Pancreas (tissue), 10 donors: ENCODE data around the gene NPEPL1. TPM values are rescaled to one million over a fixed set of nuclear protein-coding genes. Genes with fewer than 3 reads are reported as not detected.

ENCODE experiments used
- ATAC-seq, 4 donors: fragments of 200-7000 bp; cut with Tn5 transposase; one replicate each; pipeline versions ENCODE4 v1.8.0 to v1.9.1; 2020; ENCODE audit warnings: mild to moderate bottlenecking in 4 of 4, moderate library complexity in 4 of 4
- DNase-seq, 6 donors: peaks; one replicate each; pipeline ENCODE4 v3.0.0-alpha.2; 2020
- FAIRE-seq: peaks from 2 replicates; lab custom pipeline; 2012; peaks lifted over from hg19 to GRCh38; lab: Jason Lieb, UNC
- H3K27ac ChIP-seq, 4 donors: fragments of 200-600 bp; sonication (generic); 1 replicate in 3 of 4; 2 replicates in 1 of 4; pipeline versions ENCODE4 v1.5.0 to v1.8.0; 2020
- H3K27me3 ChIP-seq, 4 donors: fragments of 200-600 bp; one replicate each; pipeline ENCODE4 v1.8.0; 2021
- H3K36me3 ChIP-seq, 3 donors: fragments of 200-600 bp; sonication (generic) in 1 of 3; one replicate each; pipeline versions ENCODE4 v1.5.0 to v1.8.0; 2020 to 2021
- H3K4me1 ChIP-seq, 3 donors: fragments of 200-600 bp; one replicate each; pipeline ENCODE4 v1.8.0; 2021
- H3K4me3 ChIP-seq, 4 donors: fragments of 200-600 bp; sonication (generic) in 2 of 4; one replicate each; pipeline versions ENCODE4 v1.5.0 to v1.8.0; 2020 to 2021
- H3K9me3 ChIP-seq, 4 donors: fragments of 200-600 bp; one replicate each; pipeline ENCODE4 v1.8.0; 2021
- WGBS, 2 donors: extraction: QIAGEN DNeasy Blood & Tissue Kit; methylation state at CpG; one replicate each; pipeline ENCODE4 v1.1.7; 2013; 5-methylcytosine and 5-hydroxymethylcytosine counted together
- intact Hi-C, 3 donors: fragments of 100-400 bp; cut with DNase I; formaldehyde crosslinking; loops; one replicate each; pipeline versions ENCODE4 v1.11.1 to v1.14.2; 2022
- polyA plus RNA-seq, 2 donors: library from polyadenylated mRNA; stranded (reverse); fragments of 200-250 nt; gene quantifications; one replicate each; pipeline ENCODE4 v1.2.3, GENCODE V29; 2013
- total RNA-seq, 6 donors: library from RNA; stranded (reverse); fragmentation: NEBNext Ultra II Directional in 4 of 6; extraction: Animal tissue kit (Norgen Biotek cat#: 25700) in 4 of 6; gene quantifications; one replicate each; pipeline versions ENCODE4 v1.2.1 to v1.2.4, GENCODE V29; 2021 to 2023
- TF ChIP-seq, protein P1 (sequence below), 4 donors: fragments of 200-600 bp; sonication (generic) in 3 of 4; IDR thresholded peaks; one replicate each; pipeline versions ENCODE4 v1.5.0 to v1.8.0; 2021; ENCODE audit warnings: antibody characterized with exemption in 4 of 4
- donor health status: healthy with polysubstance abuse.
- donor health status: DM: no; HTN: no; CAD: no; lungs with moderate emphysema.
- donor health status: DM: no; HTN: no; CAD: no.
- donor health status: control.
- donor health status: control.
- donor health status: Bipolar disorder and iron deficiency.
- donor health status: DM: yes; HTN: yes; CAD: no.
- donor health status: DM: no; HTN: no; CAD: no.
- donor health status: DM: no; HTN: no; CAD: no.
- donor health status: DM: yes; HTN: yes; CAD: no.

NPEPL1 gene
- total and polyA plus RNA-seq, 8 donors: 12.4 to 77.8 (median 18.0) TPM

DNA sequence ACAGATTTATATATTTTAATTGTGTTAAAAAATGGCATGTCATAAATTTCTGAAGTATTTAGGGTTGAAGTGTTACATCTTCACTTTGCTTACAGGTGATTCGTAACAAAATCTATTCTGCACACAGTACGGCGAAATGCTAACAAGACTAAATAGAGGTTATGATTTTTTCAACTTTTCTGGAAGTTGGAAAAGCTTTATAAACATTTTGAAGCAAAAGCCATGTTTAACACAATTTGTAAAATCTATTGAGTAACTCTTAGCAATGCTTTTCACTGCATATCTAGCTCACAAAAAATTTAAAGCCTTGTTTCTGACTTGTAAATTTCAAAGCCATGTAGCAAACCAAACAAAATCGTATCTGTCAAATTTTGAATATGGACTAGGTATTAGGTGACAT lies 38.3 kb upstream of the NPEPL1 start:
- DNase-seq (no peak), ATAC-seq (no peak), FAIRE-seq (no peak)
- TF ChIP-seq, protein P1, sequence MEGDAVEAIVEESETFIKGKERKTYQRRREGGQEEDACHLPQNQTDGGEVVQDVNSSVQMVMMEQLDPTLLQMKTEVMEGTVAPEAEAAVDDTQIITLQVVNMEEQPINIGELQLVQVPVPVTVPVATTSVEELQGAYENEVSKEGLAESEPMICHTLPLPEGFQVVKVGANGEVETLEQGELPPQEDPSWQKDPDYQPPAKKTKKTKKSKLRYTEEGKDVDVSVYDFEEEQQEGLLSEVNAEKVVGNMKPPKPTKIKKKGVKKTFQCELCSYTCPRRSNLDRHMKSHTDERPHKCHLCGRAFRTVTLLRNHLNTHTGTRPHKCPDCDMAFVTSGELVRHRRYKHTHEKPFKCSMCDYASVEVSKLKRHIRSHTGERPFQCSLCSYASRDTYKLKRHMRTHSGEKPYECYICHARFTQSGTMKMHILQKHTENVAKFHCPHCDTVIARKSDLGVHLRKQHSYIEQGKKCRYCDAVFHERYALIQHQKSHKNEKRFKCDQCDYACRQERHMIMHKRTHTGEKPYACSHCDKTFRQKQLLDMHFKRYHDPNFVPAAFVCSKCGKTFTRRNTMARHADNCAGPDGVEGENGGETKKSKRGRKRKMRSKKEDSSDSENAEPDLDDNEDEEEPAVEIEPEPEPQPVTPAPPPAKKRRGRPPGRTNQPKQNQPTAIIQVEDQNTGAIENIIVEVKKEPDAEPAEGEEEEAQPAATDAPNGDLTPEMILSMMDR (IDR thresholded peaks at IDR 0.05): no peak
- Histone ChIP-seq H3K27ac (no peak overlapping the region), H3K4me3 (no peak overlapping the region), H3K4me1 (peaks cover 38 to 52% (median 42%) of the 10 kb centered on the region in 3 donors), H3K27me3 (no peaks in the 10 kb centered on the region), H3K36me3 (no peaks in the 10 kb centered on the region), H3K9me3 (no peaks in the 10 kb centered on the region)
- 73 to 84% methylated on average over 4 of the region's 4 CpGs for WGBS, 2 donors
- intact Hi-C loops: no loop called here

DNA sequence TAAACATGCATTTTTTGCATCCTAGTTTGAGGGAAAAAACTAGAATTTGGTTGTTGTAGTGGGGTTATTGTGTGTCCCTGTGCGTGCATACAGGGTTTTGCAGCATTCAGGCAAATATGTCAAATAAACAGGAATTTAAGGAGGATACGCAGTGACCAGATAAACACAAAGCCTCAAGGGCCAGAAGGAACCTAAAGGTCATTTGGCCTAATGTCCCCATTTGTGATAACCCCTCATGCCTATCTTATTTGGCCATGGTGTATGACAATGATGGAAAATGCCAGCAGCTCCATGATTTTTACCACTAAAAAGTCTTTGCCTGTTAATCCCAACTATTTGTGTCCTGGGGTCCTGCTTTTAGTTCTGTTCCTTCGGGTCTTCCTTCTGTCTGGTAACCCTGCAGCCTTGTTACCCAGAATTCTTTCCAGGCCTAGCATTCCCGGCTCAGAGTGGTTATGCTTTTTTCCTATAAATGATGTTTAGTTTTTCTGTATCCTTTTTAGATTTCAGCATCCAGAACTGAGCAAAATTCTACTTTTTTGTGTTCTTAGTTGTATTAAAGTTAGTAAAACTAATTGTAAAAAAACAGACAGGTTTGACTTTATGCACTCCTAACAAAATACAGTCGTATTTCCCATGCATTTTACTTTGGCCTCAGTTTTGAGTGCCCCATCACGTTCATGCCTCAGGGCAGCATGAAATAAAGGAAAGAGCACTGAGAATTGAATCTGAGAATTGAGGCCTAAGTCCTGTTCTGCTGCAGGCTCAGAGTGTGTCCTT lies 37.1 kb upstream of the NPEPL1 start:
- 63 to 72% methylated on average over 6 of the region's 6 CpGs for WGBS, 2 donors
- DNase-seq: peak in 1 of 6 donors; percentile 1
- H3K27ac ChIP-seq: no peak overlapping the region
- TF ChIP-seq, protein P1 (IDR thresholded peaks at IDR 0.05): no peak
- no peaks in the 10 kb centered on the region for H3K27me3 ChIP-seq
- FAIRE-seq: no peak
- no peak overlapping the region for H3K4me3 ChIP-seq
- H3K4me1 ChIP-seq: peaks cover 38 to 52% (median 42%) of the 10 kb centered on the region in 3 donors
- intact Hi-C loops: no loop called here
- no peaks in the 10 kb centered on the region for H3K9me3 ChIP-seq
- no peak for ATAC-seq
- H3K36me3 ChIP-seq: no peaks in the 10 kb centered on the region

DNA sequence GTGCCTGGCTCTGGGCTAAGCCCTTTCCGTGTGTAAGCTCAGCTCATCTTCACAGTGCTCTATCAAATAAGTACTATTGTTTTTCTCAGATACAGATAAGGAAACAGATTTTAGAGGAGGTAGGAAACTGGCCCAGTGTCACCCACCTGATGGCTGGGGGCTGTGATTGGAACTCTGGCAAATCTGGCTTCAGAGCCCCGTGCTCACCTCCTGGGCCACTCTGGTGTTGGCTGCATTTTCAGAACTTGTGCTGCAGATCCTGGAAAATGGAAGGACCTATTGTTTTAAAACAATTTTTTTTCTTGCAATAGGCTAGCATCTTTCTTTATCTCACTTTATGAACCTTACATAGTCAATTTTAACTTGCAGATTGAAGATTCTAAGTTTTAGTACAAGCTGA lies 35.8 kb upstream of the NPEPL1 start:
- Histone ChIP-seq H3K4me3 (no peak overlapping the region), H3K4me1 (peaks cover 38 to 52% (median 42%) of the 10 kb centered on the region in 3 donors), H3K27ac (peak overlapping the region in 1 of 4 donors; percentile 5), H3K9me3 (no peaks in the 10 kb centered on the region), H3K27me3 (no peaks in the 10 kb centered on the region), H3K36me3 (peaks cover 0 to 4% (median 0%) of the 10 kb centered on the region in 3 donors)
- FAIRE-seq (no peak), DNase-seq (peak in 1 of 6 donors; percentile 1), ATAC-seq (no peak)
- intact Hi-C loops: no loop called here
- TF ChIP-seq, protein P1 (IDR thresholded peaks at IDR 0.05): no peak
- 33 to 45% methylated on average over 2 of the region's 2 CpGs for WGBS, 2 donors

DNA sequence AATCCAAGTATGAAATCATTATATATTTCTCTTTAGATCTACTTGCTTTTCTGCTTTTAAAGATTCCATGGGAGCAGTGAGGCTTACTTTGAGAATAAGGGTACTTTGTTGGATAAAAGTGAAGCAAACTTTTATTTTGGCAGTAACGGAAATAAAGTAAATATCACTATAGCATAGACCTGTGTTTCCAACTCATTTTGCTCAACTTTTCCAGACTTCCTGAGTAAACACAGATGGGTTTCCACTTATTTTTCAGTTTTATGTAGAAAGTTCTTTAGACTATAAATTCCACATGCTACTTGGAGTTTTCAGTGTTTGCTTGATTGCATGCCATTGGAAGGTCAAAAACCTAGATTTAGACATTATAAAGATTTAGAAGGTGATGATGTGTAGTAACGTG lies 35.3 kb upstream of the NPEPL1 start:
- TF ChIP-seq, protein P1 (IDR thresholded peaks at IDR 0.05): no peak
- Histone ChIP-seq H3K9me3 (no peaks in the 10 kb centered on the region), H3K4me3 (no peak overlapping the region), H3K4me1 (peaks cover 38 to 52% (median 42%) of the 10 kb centered on the region in 3 donors), H3K27me3 (no peaks in the 10 kb centered on the region), H3K27ac (peak overlapping the region in 1 of 4 donors; percentile 5), H3K36me3 (peaks cover 0 to 4% (median 0%) of the 10 kb centered on the region in 3 donors)
- WGBS, 2 donors: 45 to 49% methylated on average over 2 of the region's 2 CpGs
- no peak for ATAC-seq
- no peak for DNase-seq
- no peak for FAIRE-seq
- intact Hi-C loops: no loop called here

DNA sequence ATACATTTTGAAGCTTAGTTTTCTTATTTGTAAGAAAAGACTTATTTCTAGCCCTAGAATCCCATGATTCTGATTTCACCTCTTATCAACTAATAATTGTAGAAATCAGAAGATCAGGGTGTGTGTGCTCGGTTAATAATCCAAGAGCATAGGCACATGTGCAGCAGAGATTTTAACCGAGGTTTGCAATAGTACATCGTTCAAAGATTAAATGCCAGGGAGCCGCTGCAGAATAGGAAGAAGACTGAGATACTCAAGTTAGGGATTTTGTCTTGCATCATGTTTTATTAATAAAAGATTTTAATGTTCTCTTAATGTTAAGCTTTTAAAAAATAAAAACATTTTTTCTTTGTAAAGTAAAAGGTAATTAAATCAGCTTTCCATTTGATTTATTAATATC lies 34.6 kb upstream of the NPEPL1 start:
- Histone ChIP-seq H3K9me3 (no peaks in the 10 kb centered on the region), H3K27ac (no peak overlapping the region), H3K4me1 (peaks cover 37 to 52% (median 42%) of the 10 kb centered on the region in 3 donors), H3K4me3 (no peak overlapping the region), H3K36me3 (peaks cover 0 to 4% (median 0%) of the 10 kb centered on the region in 3 donors), H3K27me3 (no peaks in the 10 kb centered on the region)
- intact Hi-C loops: no loop called here
- DNase-seq (peak in 1 of 6 donors; percentile 0), ATAC-seq (no peak), FAIRE-seq (no peak)
- 25 to 27% methylated on average over 4 of the region's 4 CpGs for WGBS, 2 donors
- TF ChIP-seq, protein P1 (IDR thresholded peaks at IDR 0.05): no peak
